GM21619 (cell line): ENCODE measurements around the gene DENND1A.

ENCODE experiments used
- ATAC-seq: cut with Tn5 transposase; IDR thresholded peaks from one replicate; pipeline ENCODE4 v1.9.1; 2021; ENCODE audit not compliant: unreplicated experiment

Gene DENND1A

DNA sequence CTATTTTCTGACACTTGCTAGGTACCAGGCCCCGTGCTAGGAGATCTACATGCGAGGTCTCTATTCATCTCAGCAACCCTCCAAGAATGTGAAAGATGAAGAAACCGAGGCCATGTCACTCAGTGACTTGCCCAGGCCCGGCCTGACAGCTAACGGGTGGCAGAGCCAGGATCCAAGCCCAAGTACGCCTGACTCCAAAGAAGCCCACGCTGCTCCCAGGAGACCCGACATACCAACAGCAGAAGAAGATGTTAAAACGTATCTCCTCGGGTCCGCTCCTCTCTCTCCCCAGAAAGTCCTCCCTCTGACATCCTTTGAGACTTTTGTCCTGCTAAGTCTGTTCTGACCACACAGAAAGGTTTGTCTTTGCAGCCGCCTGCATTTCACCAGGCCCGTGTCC lies 508.7 kb downstream of the DENND1A start:
- no peak for ATAC-seq

DNA sequence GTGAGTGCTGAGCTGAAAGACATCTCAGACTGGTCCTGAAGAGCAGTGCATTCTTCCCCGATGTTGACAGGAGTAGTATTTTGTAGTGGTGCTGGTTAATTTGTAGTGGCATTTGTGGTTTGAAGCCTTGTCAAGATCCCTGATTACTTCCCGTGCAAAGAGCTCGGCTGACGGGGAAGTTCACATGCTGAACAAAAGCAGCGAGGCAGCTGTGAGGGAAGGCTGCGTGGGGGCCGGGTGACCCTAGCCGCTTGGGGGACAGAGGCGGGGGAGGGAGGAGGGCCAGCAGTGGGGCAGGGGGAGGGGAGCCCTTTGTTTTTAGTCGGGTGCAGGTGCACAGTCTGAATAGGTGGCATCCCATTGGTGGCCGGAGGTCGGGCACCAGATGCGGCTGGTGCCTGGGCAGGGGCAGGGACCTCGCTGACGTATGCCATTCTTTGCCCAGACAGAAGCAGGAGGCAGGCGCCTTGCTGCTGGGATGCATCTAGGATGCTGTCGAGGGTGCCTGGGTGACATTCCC lies 509.3 kb downstream of the DENND1A start:
- ATAC-seq = no peak

DNA sequence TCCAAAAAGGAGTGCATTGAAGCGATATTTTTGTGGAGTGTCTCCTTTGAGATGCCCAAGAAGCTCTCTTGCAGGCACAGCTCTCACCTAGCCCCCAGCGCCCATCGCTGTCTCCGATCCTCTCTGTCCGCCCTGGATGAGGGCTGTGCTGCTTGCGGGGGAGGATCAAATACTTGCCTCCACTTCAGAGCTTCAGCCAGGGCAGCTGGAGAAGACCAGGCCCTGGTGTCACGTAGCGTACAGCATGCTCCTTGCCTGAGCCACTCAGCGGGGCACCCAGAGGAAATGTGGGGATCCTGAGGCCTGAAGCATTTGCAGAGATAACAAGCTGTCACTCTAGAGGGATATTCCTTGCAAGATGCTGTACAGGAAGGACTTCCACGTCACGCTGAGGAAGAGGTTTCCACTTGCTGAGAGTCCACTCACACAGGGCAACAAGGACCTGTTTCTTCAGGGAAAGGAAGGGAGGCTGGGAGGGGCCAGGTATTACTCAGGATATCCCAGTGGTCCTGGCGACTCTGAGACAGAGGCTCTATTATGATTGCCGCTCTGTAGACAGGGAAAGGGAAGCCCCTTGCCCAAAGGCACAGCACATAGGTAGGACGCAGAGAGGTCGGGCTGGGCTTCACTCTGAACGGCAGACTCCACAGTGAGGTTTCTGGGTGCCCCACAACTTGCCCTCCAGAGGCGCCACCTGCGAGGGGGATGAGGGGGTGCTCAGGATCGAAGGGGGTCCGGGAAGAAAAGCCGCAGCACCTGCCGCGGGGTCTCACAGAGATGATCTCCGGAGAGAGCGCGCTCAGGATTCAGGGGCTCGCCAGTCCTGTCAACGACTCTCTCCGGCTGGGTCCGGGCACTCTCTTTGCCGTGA lies 510.0 kb downstream of the DENND1A start:
- ATAC-seq = no peak

DNA sequence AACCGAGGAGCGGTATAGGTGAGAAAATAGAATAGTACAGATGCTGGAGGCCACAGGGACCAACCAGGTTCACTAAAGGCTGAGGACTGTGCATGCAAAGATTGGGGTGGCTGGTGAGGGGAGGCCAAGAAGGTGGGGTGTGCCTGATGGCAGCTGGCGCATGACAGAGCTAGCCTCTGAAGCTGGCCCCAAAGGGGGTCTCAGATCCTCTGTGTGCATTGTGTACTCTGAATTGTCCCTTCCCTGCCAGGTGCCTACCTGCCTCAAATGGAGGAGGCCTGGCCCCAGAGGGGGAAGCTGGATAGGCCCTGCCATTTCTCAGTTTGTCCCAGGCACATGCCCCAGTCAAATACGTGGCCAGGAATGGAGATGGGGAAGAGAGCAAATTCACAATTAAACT lies 510.8 kb downstream of the DENND1A start:
- ATAC-seq = no peak

DNA sequence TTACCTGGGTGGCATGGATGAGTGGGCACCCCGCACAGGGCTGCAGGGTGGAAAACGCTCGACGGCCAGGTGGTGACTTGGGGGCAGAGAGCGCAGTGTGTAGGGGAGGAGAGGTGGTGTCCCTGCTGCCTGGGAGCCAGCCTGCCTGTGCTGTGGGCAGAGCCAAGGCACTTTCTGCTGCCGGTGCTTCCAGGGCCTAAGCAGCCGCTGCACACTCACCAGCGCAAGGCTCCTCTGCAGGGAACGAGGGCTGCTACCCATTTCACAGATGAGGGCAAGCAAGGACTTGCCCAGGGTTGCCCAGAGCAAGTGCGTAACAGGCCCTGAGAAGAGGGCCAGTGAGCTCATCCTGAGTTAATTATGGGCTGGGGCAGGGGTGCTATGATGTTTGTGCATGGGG lies 511.4 kb downstream of the DENND1A start:
- no peak for ATAC-seq

- ATAC-seq = no peak
These were observed 511.9 kb downstream of the DENND1A start for GRCh38 chr9:123418052-123418430.

DNA sequence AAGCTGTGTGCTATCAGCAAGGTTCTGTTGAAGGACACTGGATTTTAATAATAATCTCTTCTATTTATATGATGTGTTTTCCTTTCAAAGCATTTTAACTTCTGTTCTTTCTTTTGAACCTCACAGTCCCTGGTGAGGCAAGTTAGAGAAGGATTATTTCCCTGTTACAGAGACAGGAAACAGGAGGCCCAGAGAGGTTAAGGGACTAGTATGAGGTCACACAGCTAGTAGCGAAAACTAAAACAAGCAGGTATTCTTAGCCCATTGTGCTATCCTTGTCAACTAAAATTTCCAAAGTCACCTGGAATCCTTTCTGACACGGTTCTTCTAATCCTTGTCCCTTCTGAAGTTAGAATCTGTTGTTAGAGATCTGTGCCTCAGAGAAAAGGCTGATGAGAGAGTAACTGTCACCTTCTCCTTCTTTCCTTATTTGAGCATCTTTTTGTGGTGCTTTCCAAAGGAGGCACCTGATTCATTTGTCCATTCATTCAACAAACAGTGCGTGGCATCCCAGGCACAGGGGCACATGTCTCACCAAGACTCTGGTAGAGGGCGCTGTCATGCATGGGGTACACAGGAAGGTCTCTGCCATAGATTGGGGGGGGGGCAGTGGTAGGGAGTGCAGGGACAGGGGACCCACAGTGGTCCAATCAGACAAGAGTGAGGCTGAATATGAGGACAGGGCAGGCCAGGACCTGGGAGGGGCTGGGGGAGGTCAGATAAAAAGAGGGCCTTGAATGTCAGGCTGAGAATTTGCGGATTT lies 512.5 kb downstream of the DENND1A start:
- ATAC-seq = no peak

- ATAC-seq = no peak
These were observed 513.8 kb downstream of the DENND1A start for GRCh38 chr9:123416176-123416575.

- ATAC-seq = no peak
These were observed 514.7 kb downstream of the DENND1A start for GRCh38 chr9:123414936-123415930.

DNA sequence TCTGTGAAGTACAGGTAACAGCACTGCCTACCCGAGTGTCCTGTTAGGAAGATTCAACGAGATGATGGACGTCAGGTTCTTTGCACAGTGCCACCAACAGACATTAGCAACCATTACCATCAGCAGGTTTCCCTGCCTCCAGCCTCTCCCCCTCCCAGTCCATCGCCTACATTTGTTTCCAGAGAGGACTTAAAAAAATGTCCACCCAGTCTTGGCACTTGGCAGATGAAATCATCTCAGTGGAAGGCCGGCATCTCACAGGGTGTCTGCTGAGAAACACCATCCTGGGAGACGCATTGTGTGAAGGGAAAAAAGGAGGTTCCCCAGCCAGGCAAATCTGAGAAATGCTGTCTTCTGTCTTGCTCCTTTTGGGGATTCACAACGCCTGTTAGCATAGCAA lies 515.7 kb downstream of the DENND1A start:
- ATAC-seq = no peak

GRCh38 chr9:123412171-123412820 lies 517.6 kb downstream of the DENND1A start:
- ATAC-seq = no peak

DNA sequence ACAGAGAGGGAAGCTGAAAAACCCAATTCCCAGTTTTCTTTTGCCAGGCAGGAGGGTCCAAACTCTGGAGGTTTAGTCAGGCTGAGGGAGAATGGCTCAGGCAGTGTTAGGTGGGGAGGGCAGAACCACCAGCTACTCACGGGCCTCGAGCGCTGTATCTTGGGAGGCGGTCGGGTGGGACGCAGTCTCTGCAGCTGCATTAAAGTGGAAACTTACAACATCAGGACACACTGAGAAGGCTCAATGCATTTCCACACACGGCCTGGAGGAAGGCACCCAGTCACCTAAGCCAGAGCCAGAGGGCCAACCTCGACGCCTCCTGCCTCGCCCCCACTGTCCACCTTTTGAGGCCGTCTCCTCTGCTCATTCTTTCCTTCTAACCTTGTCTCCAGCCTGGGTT lies 518.3 kb downstream of the DENND1A start:
- no peak for ATAC-seq

DNA sequence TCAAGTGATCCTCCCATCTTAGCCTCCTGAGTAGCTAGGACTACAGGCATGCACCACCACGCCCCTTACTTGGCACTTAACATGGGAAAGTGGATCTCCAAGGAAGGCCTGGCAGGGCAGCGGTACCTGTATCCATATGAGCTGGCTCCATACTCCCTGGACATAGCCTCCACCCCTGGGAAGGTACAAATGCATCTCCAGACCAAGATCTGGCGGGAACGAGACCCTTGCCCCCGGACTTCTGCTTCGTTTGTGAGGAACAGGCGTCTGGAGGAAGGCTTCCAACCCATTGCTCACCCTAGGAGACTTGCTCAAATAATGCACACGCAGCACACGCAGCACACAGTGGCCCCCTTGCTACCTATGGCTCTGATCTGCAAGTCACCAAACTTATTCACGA lies 518.7 kb downstream of the DENND1A start:
- no peak for ATAC-seq

DNA sequence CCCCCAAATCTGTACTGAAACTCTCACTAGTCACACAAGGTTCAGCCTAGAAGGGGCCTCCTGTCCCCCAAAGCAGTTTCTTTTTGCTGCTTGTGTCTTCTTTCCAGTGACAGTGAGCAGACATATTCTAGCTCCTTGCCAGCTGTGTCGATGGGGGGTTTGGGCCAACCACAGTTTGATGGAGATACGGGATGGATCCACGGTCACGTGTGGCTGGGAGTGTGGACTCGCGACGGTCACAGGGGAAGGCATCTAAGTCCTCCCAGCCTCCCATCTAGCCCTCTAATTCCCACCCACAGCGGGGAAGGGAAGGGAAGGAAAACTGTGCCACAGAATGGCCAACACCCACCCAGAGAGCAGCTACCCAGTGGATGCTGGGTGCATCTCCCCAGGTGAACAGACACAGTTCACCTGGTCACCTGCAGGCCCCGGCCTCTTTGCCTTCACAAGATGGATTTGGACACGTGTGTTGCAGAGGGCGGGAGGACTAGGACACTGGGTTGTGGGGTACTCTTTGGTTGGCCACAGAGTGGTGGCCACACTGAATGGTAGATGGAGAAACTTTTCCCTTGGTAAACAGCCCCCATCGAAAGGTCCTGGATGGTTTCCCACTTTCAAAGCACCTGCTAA lies 519.5 kb downstream of the DENND1A start:
- ATAC-seq = no peak

DNA sequence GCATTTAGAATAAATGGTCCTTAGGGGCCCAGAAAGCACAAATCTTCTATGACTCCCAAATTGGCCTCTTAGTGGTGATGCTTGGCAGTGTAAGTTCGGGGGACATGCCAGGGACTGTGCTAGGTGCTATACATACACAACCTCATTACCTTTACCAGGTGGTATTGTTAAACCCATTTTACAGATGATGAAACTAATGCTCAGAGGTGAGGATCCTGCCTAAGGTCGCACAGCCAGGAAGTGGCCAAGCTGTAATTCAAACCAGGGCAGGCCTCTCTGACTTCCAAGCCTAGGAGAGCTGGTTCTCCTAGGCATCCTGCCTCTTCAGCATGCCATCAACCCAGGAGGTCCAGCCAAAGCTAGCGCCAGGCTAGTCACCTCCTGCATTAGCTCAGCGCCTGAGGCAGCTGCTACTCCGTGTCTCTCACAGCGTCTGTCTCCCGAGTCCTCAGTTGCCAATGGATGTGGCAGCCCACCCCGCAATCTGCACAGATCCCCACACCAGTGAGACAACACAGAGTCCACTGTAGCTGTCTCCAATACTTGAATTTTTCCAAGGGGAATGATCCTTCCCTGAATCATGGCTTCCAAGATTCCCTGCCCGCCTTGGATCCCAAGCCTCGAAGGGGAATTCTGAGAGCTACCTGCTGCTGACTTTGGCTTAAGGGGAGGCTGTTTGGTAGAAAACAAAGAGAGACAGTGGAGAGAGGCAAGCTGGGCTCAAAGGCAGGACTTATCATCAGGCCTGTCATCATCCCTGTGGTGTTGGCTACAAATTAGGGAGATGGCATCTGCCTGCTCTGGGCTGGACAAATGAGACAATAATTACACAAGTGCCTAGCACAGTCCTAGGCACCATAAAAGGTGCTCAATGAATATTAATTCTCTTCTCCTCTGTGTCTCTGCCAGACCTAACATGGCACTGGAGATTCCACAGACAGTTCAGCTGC lies 521.3 kb downstream of the DENND1A start:
- ATAC-seq = no peak

DNA sequence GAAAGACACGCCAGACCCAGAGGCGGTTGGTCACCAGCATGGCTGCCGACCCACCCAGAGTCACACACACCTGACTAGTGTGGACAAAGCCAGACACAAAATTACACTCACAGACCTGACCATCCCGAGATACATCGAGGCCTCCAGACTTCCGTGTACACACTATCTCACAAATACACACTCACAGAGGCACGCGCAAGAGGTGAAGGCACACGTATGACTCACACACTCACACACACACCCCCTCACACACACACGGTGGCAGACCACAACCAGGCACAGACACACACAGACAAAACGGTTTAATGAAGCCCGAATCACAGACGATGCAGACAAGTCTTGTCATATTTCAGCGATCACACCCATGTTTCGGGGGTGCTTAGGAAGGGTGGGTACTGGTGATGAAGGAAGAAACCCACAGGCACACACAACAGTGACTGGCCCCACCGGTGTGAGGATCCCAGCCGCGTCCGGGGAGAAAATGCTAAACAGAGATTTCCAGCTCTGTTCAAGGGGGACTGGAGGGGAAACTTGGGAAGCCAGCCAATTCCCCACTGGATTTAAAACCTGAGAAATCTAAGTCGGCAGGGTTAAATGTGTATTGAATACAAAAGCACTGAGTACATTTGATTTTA lies 522.6 kb downstream of the DENND1A start:
- no peak for ATAC-seq

- ATAC-seq = no peak
These were observed 523.2 kb downstream of the DENND1A start for GRCh38 chr9:123406691-123407216.

DNA sequence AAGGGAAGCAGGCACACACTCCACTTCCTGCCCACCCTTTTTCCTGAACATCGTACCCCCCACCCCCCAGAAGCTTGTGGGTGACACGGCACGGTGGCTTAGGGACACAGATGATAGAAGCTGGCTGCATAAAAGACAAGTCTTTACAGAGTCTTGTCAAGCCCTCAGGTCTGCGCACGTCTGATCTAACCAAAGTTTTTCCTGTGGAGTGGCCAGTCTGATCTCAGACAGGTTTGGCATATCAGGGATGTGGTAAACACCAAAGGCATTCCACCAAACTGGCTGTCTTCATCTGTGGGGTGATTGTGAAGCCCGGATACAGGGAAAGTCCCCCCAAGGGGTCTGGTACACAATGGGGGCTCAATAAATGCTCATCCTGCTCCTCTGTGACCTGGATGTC lies 523.9 kb downstream of the DENND1A start:
- ATAC-seq = no peak
